ENCODE results near the gene GALNT18.

Gene GALNT18

DNA sequence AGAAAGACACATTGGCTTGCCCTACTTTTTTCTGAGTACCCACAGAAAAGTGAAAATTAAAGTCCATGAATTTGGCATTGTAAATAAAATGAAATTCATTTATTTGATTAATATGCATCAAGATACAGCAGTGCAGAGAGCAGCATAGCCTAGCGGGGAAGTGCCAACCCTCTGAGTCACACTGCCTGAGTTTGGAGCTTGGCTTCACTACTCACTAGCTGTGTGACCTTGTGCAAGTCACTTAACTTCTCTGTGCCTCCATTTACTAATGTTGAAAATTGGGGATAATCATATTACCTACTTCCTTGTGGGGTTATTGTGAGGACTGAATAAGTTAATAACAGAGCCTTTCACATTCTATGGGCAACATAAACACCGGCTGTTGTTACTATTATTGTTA is 157.2 kb downstream of the GALNT18 start:
- Histone ChIP-seq H3K4me3 (ENCODE audit: low read depth, low read length) (no peak overlapping the region), H3K27ac (ENCODE audit: low read depth, low read length) (no peak overlapping the region), H3K79me2 (ENCODE audit: control insufficient read depth, insufficient read depth, low read length, unreplicated experiment) (no peaks in the 10 kb centered on the region), H3K27me3 (ENCODE audit: insufficient read depth, low read length) (0 out of 2 replicates have a peak, but pooled peaks cover 7% of the 10 kb centered on the region), H2AFZ (ENCODE audit: low read length, unreplicated experiment) (no peak overlapping the region), H3K36me3 (ENCODE audit: insufficient read depth, low read length) (no peaks in the 10 kb centered on the region), H3K4me1 (ENCODE audit: control insufficient read depth, insufficient read depth, low read length, unreplicated experiment) (peaks cover 11% of the 10 kb centered on the region)

- Histone ChIP-seq H3K4me3 (ENCODE audit: low read depth, low read length) (no peak overlapping the region), H3K27ac (ENCODE audit: low read depth, low read length) (no peak overlapping the region), H3K79me2 (ENCODE audit: control insufficient read depth, insufficient read depth, low read length, unreplicated experiment) (no peaks in the 10 kb centered on the region), H3K36me3 (ENCODE audit: insufficient read depth, low read length) (no peaks in the 10 kb centered on the region), H2AFZ (ENCODE audit: low read length, unreplicated experiment) (no peak overlapping the region), H3K4me1 (ENCODE audit: control insufficient read depth, insufficient read depth, low read length, unreplicated experiment) (no peaks in the 10 kb centered on the region), H3K27me3 (ENCODE audit: insufficient read depth, low read length) (0 out of 2 replicates have a peak, but pooled peaks cover 7% of the 10 kb centered on the region)
Observed at GRCh38 chr11:11463405-11463804, 158.4 kb downstream of the GALNT18 start.

DNA sequence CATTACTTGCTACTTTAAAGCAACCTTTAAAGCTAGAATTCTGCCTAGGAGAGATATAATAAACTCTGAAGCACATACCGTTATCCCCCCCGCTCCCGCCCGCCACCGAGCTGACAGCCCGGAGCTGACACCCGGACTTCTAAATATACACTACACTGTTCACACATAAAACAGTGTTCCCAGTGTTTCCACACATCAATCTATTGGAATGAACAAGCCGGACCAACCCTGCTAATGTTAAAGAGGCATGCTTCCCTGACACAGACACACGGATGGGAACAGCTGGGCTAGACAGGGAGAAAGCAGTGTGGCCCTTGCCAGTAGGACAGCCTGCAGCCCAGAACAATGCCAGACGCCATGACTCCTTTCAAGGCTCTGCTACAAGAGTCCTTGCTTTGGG is 160.3 kb downstream of the GALNT18 start:
- Histone ChIP-seq H3K4me1 (ENCODE audit: control insufficient read depth, insufficient read depth, low read length, unreplicated experiment) (no peaks in the 10 kb centered on the region), H3K27me3 (ENCODE audit: insufficient read depth, low read length) (0 out of 2 replicates have a peak, but pooled peaks cover 7% of the 10 kb centered on the region), H3K27ac (ENCODE audit: low read depth, low read length) (no peak overlapping the region), H2AFZ (ENCODE audit: low read length, unreplicated experiment) (no peak overlapping the region), H3K36me3 (ENCODE audit: insufficient read depth, low read length) (no peaks in the 10 kb centered on the region), H3K4me3 (ENCODE audit: low read depth, low read length) (no peak overlapping the region), H3K79me2 (ENCODE audit: control insufficient read depth, insufficient read depth, low read length, unreplicated experiment) (no peaks in the 10 kb centered on the region)

GRCh38 chr11:11459578-11459977 is 162.2 kb downstream of the GALNT18 start:
- Histone ChIP-seq H3K27ac (ENCODE audit: low read depth, low read length) (no peak overlapping the region), H2AFZ (ENCODE audit: low read length, unreplicated experiment) (no peak overlapping the region), H3K79me2 (ENCODE audit: control insufficient read depth, insufficient read depth, low read length, unreplicated experiment) (no peaks in the 10 kb centered on the region), H3K36me3 (ENCODE audit: insufficient read depth, low read length) (no peaks in the 10 kb centered on the region), H3K4me3 (ENCODE audit: low read depth, low read length) (no peak overlapping the region), H3K27me3 (ENCODE audit: insufficient read depth, low read length) (peaks cover 15% of the 10 kb centered on the region; the same call in 1 of the 2 replicates), H3K4me1 (ENCODE audit: control insufficient read depth, insufficient read depth, low read length, unreplicated experiment) (no peaks in the 10 kb centered on the region)

DNA sequence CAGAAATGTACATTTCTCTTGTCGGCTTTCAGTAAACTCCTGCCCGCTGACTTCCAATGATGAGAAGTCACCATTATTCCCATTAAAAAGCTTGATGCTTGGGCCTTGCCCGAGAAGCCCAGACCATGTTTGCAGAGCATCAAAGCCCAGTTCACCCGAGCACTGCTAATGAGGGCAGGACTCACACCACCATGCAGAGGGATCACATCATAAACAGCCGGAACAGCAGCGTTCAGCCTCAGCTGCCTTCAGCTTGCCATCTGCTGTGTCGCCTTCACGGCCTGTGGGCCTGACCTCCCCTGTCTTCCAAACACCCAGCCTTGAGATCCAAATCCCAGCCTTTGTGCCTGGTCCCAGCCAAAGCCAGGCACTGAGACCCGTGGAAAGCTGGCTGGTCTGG is 163.3 kb downstream of the GALNT18 start:
- Histone ChIP-seq H3K36me3 (ENCODE audit: insufficient read depth, low read length) (no peaks in the 10 kb centered on the region), H3K4me1 (ENCODE audit: control insufficient read depth, insufficient read depth, low read length, unreplicated experiment) (no peaks in the 10 kb centered on the region), H3K79me2 (ENCODE audit: control insufficient read depth, insufficient read depth, low read length, unreplicated experiment) (no peaks in the 10 kb centered on the region), H2AFZ (ENCODE audit: low read length, unreplicated experiment) (no peak overlapping the region), H3K27me3 (ENCODE audit: insufficient read depth, low read length) (peaks cover 15% of the 10 kb centered on the region; the same call in 1 of the 2 replicates), H3K4me3 (ENCODE audit: low read depth, low read length) (no peak overlapping the region), H3K27ac (ENCODE audit: low read depth, low read length) (no peak overlapping the region)

GRCh38 chr11:11458001-11458400 is 163.8 kb downstream of the GALNT18 start:
- H3K36me3 ChIP-seq (ENCODE audit: insufficient read depth, low read length): no peaks in the 10 kb centered on the region
- no peak overlapping the region for H3K27ac ChIP-seq (ENCODE audit: low read depth, low read length)
- no peak overlapping the region for H3K4me3 ChIP-seq (ENCODE audit: low read depth, low read length)
- no peaks in the 10 kb centered on the region for H3K79me2 ChIP-seq (ENCODE audit: control insufficient read depth, insufficient read depth, low read length, unreplicated experiment)
- H2AFZ ChIP-seq (ENCODE audit: low read length, unreplicated experiment): no peak overlapping the region
- H3K27me3 ChIP-seq (ENCODE audit: insufficient read depth, low read length): peaks cover 15% of the 10 kb centered on the region; the same call in 1 of the 2 replicates
- H3K4me1 ChIP-seq (ENCODE audit: control insufficient read depth, insufficient read depth, low read length, unreplicated experiment): no peaks in the 10 kb centered on the region

DNA sequence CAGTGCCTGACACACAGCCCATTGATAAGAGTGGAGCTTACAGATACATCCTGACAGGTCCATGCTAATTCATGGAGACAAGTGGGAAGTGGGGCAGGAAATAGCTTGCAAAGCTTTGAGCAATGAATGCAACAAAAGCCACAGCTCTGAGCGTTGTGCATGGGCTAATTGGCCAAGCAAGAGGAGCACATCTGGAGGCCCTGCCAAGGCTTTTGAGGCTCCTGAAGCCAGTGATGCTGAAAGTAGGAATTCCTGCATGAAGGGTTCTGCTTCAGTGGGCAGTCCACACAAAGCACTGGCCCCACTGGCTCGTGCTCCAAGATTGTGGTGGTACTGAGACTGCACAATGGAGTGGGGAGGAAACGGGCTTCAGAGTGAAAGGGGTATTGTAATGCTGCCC is 164.9 kb downstream of the GALNT18 start:
- no peaks in the 10 kb centered on the region for H3K36me3 ChIP-seq (ENCODE audit: insufficient read depth, low read length)
- no peak overlapping the region for H3K4me3 ChIP-seq (ENCODE audit: low read depth, low read length)
- H3K79me2 ChIP-seq (ENCODE audit: control insufficient read depth, insufficient read depth, low read length, unreplicated experiment): no peaks in the 10 kb centered on the region
- H3K27ac ChIP-seq (ENCODE audit: low read depth, low read length): no peak overlapping the region
- no peak overlapping the region for H2AFZ ChIP-seq (ENCODE audit: low read length, unreplicated experiment)
- H3K4me1 ChIP-seq (ENCODE audit: control insufficient read depth, insufficient read depth, low read length, unreplicated experiment): no peaks in the 10 kb centered on the region
- H3K27me3 ChIP-seq (ENCODE audit: insufficient read depth, low read length): peaks cover 15% of the 10 kb centered on the region; the same call in 1 of the 2 replicates

GRCh38 chr11:11454671-11455223 is 167.1 kb downstream of the GALNT18 start:
- H3K36me3 ChIP-seq (ENCODE audit: insufficient read depth, low read length): no peaks in the 10 kb centered on the region
- H3K79me2 ChIP-seq (ENCODE audit: control insufficient read depth, insufficient read depth, low read length, unreplicated experiment): no peaks in the 10 kb centered on the region
- peaks cover 8% of the 10 kb centered on the region; the same call in 1 of the 2 replicates for H3K27me3 ChIP-seq (ENCODE audit: insufficient read depth, low read length)
- H3K27ac ChIP-seq (ENCODE audit: low read depth, low read length): no peak overlapping the region
- no peak overlapping the region for H2AFZ ChIP-seq (ENCODE audit: low read length, unreplicated experiment)
- peaks cover 4% of the 10 kb centered on the region for H3K4me1 ChIP-seq (ENCODE audit: control insufficient read depth, insufficient read depth, low read length, unreplicated experiment)
- H3K4me3 ChIP-seq (ENCODE audit: low read depth, low read length): no peak overlapping the region

- Histone ChIP-seq H3K79me2 (ENCODE audit: control insufficient read depth, insufficient read depth, low read length, unreplicated experiment) (no peaks in the 10 kb centered on the region), H2AFZ (ENCODE audit: low read length, unreplicated experiment) (no peak overlapping the region), H3K36me3 (ENCODE audit: insufficient read depth, low read length) (no peaks in the 10 kb centered on the region), H3K4me3 (ENCODE audit: low read depth, low read length) (no peak overlapping the region), H3K27me3 (ENCODE audit: insufficient read depth, low read length) (peaks cover 8% of the 10 kb centered on the region; the same call in 1 of the 2 replicates), H3K27ac (ENCODE audit: low read depth, low read length) (no peak overlapping the region), H3K4me1 (ENCODE audit: control insufficient read depth, insufficient read depth, low read length, unreplicated experiment) (peaks cover 4% of the 10 kb centered on the region)
Observed at GRCh38 chr11:11451501-11452005, 170.3 kb downstream of the GALNT18 start.

DNA sequence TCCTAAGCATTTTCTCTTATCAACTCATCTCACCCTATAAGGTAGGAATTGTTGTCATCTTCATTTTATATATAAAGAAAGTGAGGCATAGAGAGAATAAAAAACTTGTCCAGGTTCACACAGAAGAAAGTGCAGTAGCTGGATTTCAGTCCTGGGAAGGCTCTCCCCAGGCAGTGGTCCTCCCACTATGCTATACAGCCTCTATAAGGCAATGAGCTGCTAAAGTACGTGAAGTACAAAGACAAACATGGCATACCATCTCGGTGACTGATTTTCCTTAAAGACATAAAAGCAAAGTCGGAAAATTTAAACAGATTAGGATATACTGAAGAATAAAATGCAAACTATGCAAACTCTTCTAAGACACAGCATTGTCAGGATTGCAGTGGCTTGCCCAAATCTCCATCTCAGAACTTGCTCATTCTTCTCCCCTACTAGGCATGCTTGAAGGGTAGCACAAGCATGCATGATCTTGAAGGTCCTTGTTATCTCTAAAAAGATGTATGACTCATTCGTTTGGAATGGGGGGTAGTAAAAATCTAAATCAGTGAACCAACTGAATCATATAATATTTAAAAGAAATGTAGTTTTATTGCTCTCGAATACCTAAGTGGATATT is 171.0 kb downstream of the GALNT18 start:
- H3K4me1 ChIP-seq (ENCODE audit: control insufficient read depth, insufficient read depth, low read length, unreplicated experiment): peaks cover 4% of the 10 kb centered on the region
- H3K27ac ChIP-seq (ENCODE audit: low read depth, low read length): no peak overlapping the region
- H3K36me3 ChIP-seq (ENCODE audit: insufficient read depth, low read length): no peaks in the 10 kb centered on the region
- H2AFZ ChIP-seq (ENCODE audit: low read length, unreplicated experiment): no peak overlapping the region
- H3K4me3 ChIP-seq (ENCODE audit: low read depth, low read length): no peak overlapping the region
- no peaks in the 10 kb centered on the region for H3K79me2 ChIP-seq (ENCODE audit: control insufficient read depth, insufficient read depth, low read length, unreplicated experiment)
- H3K27me3 ChIP-seq (ENCODE audit: insufficient read depth, low read length): peaks cover 8% of the 10 kb centered on the region; the same call in 1 of the 2 replicates

- Histone ChIP-seq H3K36me3 (ENCODE audit: insufficient read depth, low read length) (no peaks in the 10 kb centered on the region), H3K27ac (ENCODE audit: low read depth, low read length) (no peak overlapping the region), H3K27me3 (ENCODE audit: insufficient read depth, low read length) (no peaks in the 10 kb centered on the region), H3K4me3 (ENCODE audit: low read depth, low read length) (no peak overlapping the region), H3K4me1 (ENCODE audit: control insufficient read depth, insufficient read depth, low read length, unreplicated experiment) (peaks cover 10% of the 10 kb centered on the region), H3K79me2 (ENCODE audit: control insufficient read depth, insufficient read depth, low read length, unreplicated experiment) (no peaks in the 10 kb centered on the region), H2AFZ (ENCODE audit: low read length, unreplicated experiment) (no peak overlapping the region)
Observed at GRCh38 chr11:11449327-11449726, 172.5 kb downstream of the GALNT18 start.
